GM12875 (cell line): Measurements from ENCODE around the gene PRMT2.

Source experiments
- H3K4me3 ChIP-seq: one replicate; pipeline ENCODE4 v1.5.1; 2011; ENCODE audit warnings: low read depth, low read length, control low read depth
- CTCF ChIP-seq: IDR thresholded peaks from 2 replicates; pipeline ENCODE4 v1.5.1; 2011; ENCODE audit warnings: low read depth, mild to moderate bottlenecking, control low read depth, inconsistent platforms, low read length, moderate library complexity, borderline replicate concordance; ENCODE audit not compliant: insufficient read depth

Gene PRMT2

GRCh38 chr21:46651121-46651520 lies 15.6 kb downstream of the PRMT2 start:
- TF ChIP-seq CTCF = no peak
- H3K4me3 ChIP-seq = no peak overlapping the region

- no peak overlapping the region for H3K4me3 ChIP-seq
- no peak for TF ChIP-seq CTCF
These were observed 19.8 kb downstream of the PRMT2 start for GRCh38 chr21:46655230-46655629.

GRCh38 chr21:46656820-46657219 lies 21.3 kb downstream of the PRMT2 start:
- no peak overlapping the region for H3K4me3 ChIP-seq
- TF ChIP-seq CTCF = no peak

GRCh38 chr21:46660505-46660904 lies 25.0 kb downstream of the PRMT2 start:
- H3K4me3 ChIP-seq = no peak overlapping the region
- no peak for TF ChIP-seq CTCF

GRCh38 chr21:46661211-46661625 lies 25.7 kb downstream of the PRMT2 start:
- H3K4me3 ChIP-seq = no peak overlapping the region
- peak; percentile 76 for TF ChIP-seq CTCF

GRCh38 chr21:46661642-46662366 lies 26.3 kb downstream of the PRMT2 start:
- no peak overlapping the region for H3K4me3 ChIP-seq
- no peak for TF ChIP-seq CTCF

GRCh38 chr21:46662367-46662654 lies 26.8 kb downstream of the PRMT2 start:
- no peak overlapping the region for H3K4me3 ChIP-seq
- no peak for TF ChIP-seq CTCF
